Activated T-cell treated with anti-CD3 and anti-CD28 coated beads, Interleukin-2, amount 50 U/mL, for 4 hours (primary cell): ENCODE measurements around the gene PLXNA1. TPM values are rescaled to one million over a fixed set of nuclear protein-coding genes. Genes with fewer than 3 reads are reported as not detected.
A peak's percentile ranks its signal among the peaks of the same experiment; 100 is the strongest.

Experiments used
- ATAC-seq, 2 donors: fragments of 200-7000 bp; cut with Tn5 transposase; one replicate each; pipeline ENCODE4 v1.10.0; 2021
- DNase-seq: peaks from one replicate; pipeline ENCODE4 v3.0.0-alpha.2; 2020
- H3K27me3 Mint-ChIP-seq: one replicate; pipeline ENCODE4 v1.8.0; 2021; ENCODE audit warnings: low read depth, mixed read lengths
- H3K36me3 Mint-ChIP-seq: one replicate; pipeline ENCODE4 v1.8.0; 2022; ENCODE audit warnings: mixed read lengths; ENCODE audit not compliant: insufficient read depth
- H3K4me1 Mint-ChIP-seq: one replicate; pipeline ENCODE4 v1.8.0; 2021; ENCODE audit warnings: low read depth, mixed read lengths
- H3K4me3 Mint-ChIP-seq: one replicate; pipeline ENCODE4 v1.8.0; 2021; ENCODE audit warnings: mild to moderate bottlenecking, moderate library complexity, mixed read lengths
- H3K9me3 Mint-ChIP-seq: one replicate; pipeline ENCODE4 v1.8.0; 2021; ENCODE audit warnings: mixed read lengths
- total RNA-seq, 3 donors: library from RNA; stranded (reverse); gene quantifications; one replicate each; pipeline ENCODE4 v1.2.1, GENCODE V29; 2021

The PLXNA1 gene
- total RNA-seq, 3 donors from 2014 or later = 25.6 to 33.1 (median 28.9) TPM

DNA sequence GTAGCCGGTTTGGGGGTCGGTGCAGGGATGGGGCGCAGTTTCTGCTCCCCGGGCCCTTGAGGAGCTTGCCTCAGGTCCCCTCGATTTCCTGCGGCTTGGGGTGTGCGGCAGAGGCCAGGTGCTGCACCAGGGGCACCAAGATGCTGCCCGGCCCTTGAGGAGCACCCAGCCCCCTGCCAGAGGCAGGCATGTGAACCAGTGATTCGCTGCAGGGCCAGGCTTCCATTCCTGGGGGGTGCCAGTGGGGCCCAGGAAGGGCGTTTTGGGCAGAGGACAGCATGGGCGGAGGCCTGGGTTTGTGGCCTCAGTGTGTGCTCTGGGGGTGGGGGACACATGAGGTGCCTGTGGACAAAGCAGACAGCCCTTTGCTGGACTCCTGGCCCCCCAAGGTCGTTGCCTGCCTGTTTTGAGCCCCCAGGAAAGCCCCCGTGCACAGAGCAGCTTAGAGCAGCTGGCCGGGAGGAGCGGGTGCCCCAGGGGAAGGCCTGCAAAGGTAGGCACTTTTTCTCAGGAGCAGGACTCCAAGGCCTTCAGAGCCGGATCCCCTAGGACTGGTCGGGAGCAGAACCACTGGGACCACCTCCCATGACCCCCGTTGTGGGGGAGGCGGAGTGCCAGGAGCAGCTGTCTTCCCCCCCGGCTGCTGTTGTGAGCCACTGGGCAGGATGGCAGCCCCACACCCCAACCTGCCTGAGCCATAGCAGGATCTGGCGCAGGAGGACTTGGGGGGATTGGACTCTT, 1.6 kb downstream of the PLXNA1 start:
- Mint-ChIP-seq H3K4me3 (peak overlapping the region; percentile 73), H3K9me3 (no peaks in the 10 kb centered on the region), H3K36me3 (peaks cover 6% of the 10 kb centered on the region), H3K27me3 (peaks cover 2% of the 10 kb centered on the region), H3K4me1 (peaks cover 14% of the 10 kb centered on the region)
- ATAC-seq (no peak), DNase-seq (no peak)

GRCh38 chr3:126985132-126985985, 2.4 kb downstream of the PLXNA1 start:
- H3K27me3 Mint-ChIP-seq = no peaks in the 10 kb centered on the region
- no peaks in the 10 kb centered on the region for H3K9me3 Mint-ChIP-seq
- DNase-seq = no peak
- peak overlapping the region; percentile 37 for H3K4me3 Mint-ChIP-seq
- peaks cover 14% of the 10 kb centered on the region for H3K4me1 Mint-ChIP-seq
- H3K36me3 Mint-ChIP-seq = peaks cover 6% of the 10 kb centered on the region
- ATAC-seq = no peak

DNA sequence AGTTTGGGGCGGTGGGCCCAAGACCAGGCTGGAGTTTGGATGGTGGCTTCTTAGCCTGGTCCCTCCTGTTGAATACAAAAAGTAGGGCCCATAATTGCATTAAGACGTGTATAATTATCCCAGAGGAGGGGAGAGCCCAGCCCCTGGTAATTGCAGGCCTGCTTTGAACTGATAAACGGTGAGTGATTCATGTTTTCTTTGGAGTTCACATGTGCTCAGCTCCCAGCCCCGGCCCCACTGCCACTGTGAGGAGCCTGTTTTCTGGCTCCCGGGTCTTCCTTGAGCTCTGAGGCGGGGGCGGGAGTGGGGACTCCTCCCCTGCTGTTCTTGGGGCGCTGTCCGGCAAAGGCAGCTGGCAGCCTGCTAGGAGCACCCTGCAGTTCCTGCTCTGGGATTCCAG, 3.1 kb downstream of the PLXNA1 start:
- no peak for DNase-seq
- Mint-ChIP-seq H3K4me1 (peaks cover 14% of the 10 kb centered on the region), H3K4me3 (no peak overlapping the region), H3K36me3 (peaks cover 6% of the 10 kb centered on the region), H3K9me3 (no peaks in the 10 kb centered on the region), H3K27me3 (no peaks in the 10 kb centered on the region)
- ATAC-seq = no peak

DNA sequence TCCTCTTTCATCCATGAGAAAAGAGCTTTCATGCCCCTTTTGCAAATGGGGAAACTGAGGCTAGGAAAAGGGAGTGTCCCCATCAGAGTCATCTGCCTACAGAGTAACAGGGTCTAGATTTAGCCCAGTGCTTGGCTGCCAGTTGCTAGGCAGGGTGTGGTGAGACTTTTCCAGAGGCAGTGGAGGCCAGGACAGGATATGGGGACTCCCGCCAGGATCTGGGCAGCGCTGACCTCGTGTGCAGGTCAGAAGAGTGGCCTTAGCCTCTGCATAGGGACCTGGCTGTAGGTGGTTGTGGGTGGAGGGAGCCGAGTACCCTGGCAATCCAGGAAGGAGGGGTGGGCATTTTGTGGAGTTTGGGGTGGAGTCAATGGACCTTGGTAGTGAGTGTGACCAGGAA, 4.2 kb downstream of the PLXNA1 start:
- H3K4me1 Mint-ChIP-seq = peaks cover 5% of the 10 kb centered on the region
- no peaks in the 10 kb centered on the region for H3K27me3 Mint-ChIP-seq
- no peaks in the 10 kb centered on the region for H3K9me3 Mint-ChIP-seq
- H3K36me3 Mint-ChIP-seq = peaks cover 8% of the 10 kb centered on the region
- ATAC-seq (no peak), DNase-seq (no peak)
- H3K4me3 Mint-ChIP-seq = no peak overlapping the region

DNA sequence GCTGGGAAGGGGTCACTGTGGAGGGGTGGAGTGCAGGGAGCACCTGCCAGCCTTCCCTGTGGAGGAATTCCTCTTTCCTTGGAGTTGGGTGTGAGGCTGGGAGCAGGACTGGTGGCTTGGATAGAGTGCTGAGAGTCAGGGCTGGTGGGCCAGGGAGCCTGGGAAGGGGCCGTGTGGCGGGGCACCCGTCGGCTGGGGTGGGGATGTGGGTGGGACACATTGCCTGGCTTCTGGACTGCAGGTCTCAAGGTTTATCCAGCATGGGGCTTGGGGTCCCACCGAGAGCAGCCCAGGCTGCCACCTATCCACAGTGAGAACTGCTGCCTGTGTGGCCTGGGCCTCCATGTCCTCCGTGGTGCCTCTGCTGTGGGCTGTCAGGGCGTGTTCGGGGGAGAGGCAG, 4.7 kb downstream of the PLXNA1 start:
- no peak overlapping the region for H3K4me3 Mint-ChIP-seq
- no peak for DNase-seq

GRCh38 chr3:126988451-126989021, 5.6 kb downstream of the PLXNA1 start:
- Mint-ChIP-seq H3K36me3 (peaks cover 8% of the 10 kb centered on the region), H3K4me1 (peaks cover 2% of the 10 kb centered on the region), H3K4me3 (no peak overlapping the region), H3K9me3 (no peaks in the 10 kb centered on the region), H3K27me3 (no peaks in the 10 kb centered on the region)
- ATAC-seq = no peak
- no peak for DNase-seq

More for the DNA sequence above, 4.7 kb downstream of the PLXNA1 start:
- Mint-ChIP-seq H3K27me3 (no peaks in the 10 kb centered on the region), H3K9me3 (no peaks in the 10 kb centered on the region), H3K36me3 (peaks cover 8% of the 10 kb centered on the region), H3K4me1 (peaks cover 2% of the 10 kb centered on the region)
- no peak for ATAC-seq

- H3K4me3 Mint-ChIP-seq = no peak overlapping the region
- ATAC-seq (no peak), DNase-seq (no peak)
- H3K4me1 Mint-ChIP-seq = peaks cover 2% of the 10 kb centered on the region
- H3K27me3 Mint-ChIP-seq = no peaks in the 10 kb centered on the region
- H3K36me3 Mint-ChIP-seq = peaks cover 10% of the 10 kb centered on the region
- H3K9me3 Mint-ChIP-seq = no peaks in the 10 kb centered on the region
These were observed 6.6 kb downstream of the PLXNA1 start for GRCh38 chr3:126989316-126990023.

GRCh38 chr3:126990024-126990700, 7.2 kb downstream of the PLXNA1 start:
- no peak for ATAC-seq
- peaks cover 2% of the 10 kb centered on the region for H3K4me1 Mint-ChIP-seq
- H3K36me3 Mint-ChIP-seq = peaks cover 10% of the 10 kb centered on the region
- no peaks in the 10 kb centered on the region for H3K9me3 Mint-ChIP-seq
- no peak overlapping the region for H3K4me3 Mint-ChIP-seq
- no peaks in the 10 kb centered on the region for H3K27me3 Mint-ChIP-seq
- no peak for DNase-seq

DNA sequence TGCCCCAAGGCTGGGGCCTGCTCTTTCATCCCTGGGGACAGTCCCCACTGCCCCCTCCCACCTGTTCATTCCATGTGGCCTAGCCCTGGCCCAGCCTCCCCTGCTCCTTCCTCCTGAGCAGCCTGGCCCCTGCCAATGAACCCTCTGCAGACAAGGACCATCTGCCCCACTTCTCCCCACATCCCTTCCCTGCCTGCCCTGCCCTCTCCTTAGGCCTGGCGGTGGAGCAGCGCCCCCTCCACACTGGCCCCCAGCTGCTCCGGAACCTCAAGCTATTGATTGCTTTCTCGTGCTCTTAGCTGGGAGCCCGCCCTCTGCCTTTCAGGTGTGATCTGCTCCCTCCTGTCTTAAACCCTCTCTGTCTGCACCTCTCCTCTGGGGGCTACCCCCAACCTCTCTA, 8.0 kb downstream of the PLXNA1 start:
- Mint-ChIP-seq H3K4me1 (peaks cover 2% of the 10 kb centered on the region), H3K4me3 (no peak overlapping the region), H3K9me3 (no peaks in the 10 kb centered on the region), H3K27me3 (no peaks in the 10 kb centered on the region), H3K36me3 (peaks cover 10% of the 10 kb centered on the region)
- no peak for ATAC-seq
- no peak for DNase-seq

DNA sequence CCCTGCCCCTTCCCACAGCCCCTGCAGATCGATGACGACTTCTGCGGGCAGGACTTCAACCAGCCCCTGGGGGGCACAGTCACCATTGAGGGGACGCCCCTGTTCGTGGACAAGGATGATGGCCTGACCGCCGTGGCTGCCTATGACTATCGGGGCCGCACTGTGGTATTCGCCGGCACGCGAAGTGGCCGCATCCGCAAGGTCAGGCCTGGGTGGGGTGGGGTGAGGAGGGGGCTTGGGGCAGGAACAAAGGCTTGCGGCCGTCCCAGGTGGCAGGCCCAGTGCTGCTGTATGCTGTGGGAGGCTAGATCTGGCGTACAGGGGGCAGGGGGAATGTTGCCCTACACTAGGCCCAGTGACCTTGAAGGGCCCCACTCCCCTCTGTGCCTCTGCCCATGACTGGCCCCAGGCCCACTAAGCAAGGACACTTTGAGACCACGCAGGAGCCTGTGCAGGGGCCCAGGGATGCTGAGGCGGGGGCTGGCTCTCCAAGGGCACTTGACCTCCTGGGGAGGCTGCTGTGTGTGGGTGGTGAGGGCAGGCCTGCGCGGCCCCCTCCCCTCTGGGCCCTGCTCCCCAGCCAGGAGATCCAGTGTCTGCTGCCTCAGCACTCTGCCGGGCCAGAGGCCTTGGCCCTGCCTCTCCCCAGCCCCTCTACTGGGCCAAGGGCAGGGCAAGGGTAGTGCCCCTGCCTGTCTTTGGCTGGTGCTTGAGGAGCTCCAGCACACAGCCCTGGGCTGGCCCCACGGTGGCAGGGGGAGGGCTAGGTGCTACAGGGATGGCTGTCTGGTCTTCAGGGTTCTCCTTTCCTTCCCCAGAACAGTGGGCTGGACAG, 8.7 kb downstream of the PLXNA1 start:
- ATAC-seq = no peak
- H3K9me3 Mint-ChIP-seq = no peaks in the 10 kb centered on the region
- no peaks in the 10 kb centered on the region for H3K27me3 Mint-ChIP-seq
- H3K4me3 Mint-ChIP-seq = no peak overlapping the region
- peaks cover 10% of the 10 kb centered on the region for H3K36me3 Mint-ChIP-seq
- H3K4me1 Mint-ChIP-seq = peaks cover under 1% of the 10 kb centered on the region
- no peak for DNase-seq

DNA sequence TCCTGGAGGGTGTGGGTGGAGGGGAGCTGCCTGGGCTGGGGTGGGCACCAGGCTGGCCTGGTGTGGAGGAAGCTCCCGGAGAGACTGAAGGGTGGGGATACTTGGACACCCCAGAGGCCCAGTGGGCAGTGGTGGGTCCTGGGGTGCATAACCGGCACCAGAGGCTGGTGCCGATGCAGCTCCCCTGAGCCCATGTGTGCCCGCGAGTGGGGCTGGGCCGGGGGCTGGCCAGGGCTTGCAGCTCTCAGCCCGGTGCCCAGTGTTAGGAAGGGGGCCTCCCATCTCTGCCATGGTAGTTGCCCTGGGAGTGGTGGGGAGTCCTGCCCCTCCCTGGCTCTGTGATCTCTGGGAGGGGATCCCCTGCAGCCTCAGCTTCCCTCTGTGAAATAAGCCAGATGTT, 9.3 kb downstream of the PLXNA1 start:
- Mint-ChIP-seq H3K4me3 (no peak overlapping the region), H3K27me3 (no peaks in the 10 kb centered on the region), H3K4me1 (no peaks in the 10 kb centered on the region), H3K9me3 (no peaks in the 10 kb centered on the region), H3K36me3 (peaks cover 10% of the 10 kb centered on the region)
- DNase-seq (no peak), ATAC-seq (no peak)

GRCh38 chr3:126992776-126993175, 9.9 kb downstream of the PLXNA1 start:
- Mint-ChIP-seq H3K4me1 (no peaks in the 10 kb centered on the region), H3K36me3 (peaks cover 10% of the 10 kb centered on the region), H3K4me3 (no peak overlapping the region), H3K27me3 (no peaks in the 10 kb centered on the region), H3K9me3 (no peaks in the 10 kb centered on the region)
- no peak for ATAC-seq
- no peak for DNase-seq

- H3K4me1 Mint-ChIP-seq = no peaks in the 10 kb centered on the region
- no peak overlapping the region for H3K4me3 Mint-ChIP-seq
- peaks cover 10% of the 10 kb centered on the region for H3K36me3 Mint-ChIP-seq
- DNase-seq = no peak
- ATAC-seq = no peak
- H3K27me3 Mint-ChIP-seq = no peaks in the 10 kb centered on the region
- no peaks in the 10 kb centered on the region for H3K9me3 Mint-ChIP-seq
These were observed 10.5 kb downstream of the PLXNA1 start for GRCh38 chr3:126993436-126993835.
